Measurements from ENCODE around the gene PHKB. TPM values are rescaled to one million over a fixed set of nuclear protein-coding genes. Genes with fewer than 3 reads are reported as not detected.
"Not testable (repeated sequence)": the region's sequence is repeated elsewhere in the genome, so short reads cannot be mapped to it uniquely, and the experiment has no call there.

Gene PHKB
- total and polyA plus RNA-seq, 2 donors (not counting 3 experiments of a cell fraction or from before 2014, with no cell fraction given) = 30.1 to 61.0 TPM

DNA sequence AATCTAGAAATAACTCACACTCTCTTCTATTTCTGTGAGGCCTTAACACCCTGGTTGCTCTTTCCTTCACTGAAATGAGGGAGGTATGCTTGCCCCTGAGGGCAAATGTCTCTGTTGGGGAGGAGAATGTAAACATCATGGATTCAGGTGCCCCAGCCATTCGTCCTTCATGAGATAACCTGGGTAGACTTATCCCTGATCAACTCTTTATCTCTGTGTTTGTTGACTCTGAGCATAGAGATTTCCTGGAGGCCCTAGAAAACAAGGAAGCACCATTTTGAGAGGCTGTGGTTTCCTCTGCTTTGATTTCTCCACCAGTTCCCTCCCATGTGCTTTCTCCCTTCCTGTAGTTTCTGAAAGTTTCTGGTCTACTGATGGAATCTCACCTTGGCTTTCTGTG, 77.3 kb downstream of the PHKB start:
- H3K9me3 ChIP-seq (replicated peaks; ENCODE audit: control insufficient read depth, insufficient read depth, low read length) = no peaks in the 10 kb centered on the region
- TF ChIP-seq FOS (IDR thresholded peaks at IDR 0.05; ENCODE audit: borderline replicate concordance, insufficient read depth, low read length) (no peak), JUN (IDR thresholded peaks at IDR 0.05; ENCODE audit: borderline replicate concordance, insufficient read depth, insufficient read length, low read depth) (no peak), MYC (IDR thresholded peaks at IDR 0.05; ENCODE audit: low read depth, low read length) (no peak), GATA2 (IDR thresholded peaks at IDR 0.05; ENCODE audit: insufficient read depth, insufficient read length, low read depth, low read length) (no peak), EZH2 (IDR thresholded peaks at IDR 0.05; ENCODE audit: borderline replicate concordance, low read depth, low read length, severe bottlenecking) (no peak), POLR2AphosphoS5 (IDR thresholded peaks at IDR 0.05; ENCODE audit: insufficient read depth, low read depth, low read length) (no peak), POLR2A (IDR thresholded peaks at IDR 0.05; ENCODE audit: low read depth, low read length) (no peak)
- TF ChIP-seq, protein P1, sequence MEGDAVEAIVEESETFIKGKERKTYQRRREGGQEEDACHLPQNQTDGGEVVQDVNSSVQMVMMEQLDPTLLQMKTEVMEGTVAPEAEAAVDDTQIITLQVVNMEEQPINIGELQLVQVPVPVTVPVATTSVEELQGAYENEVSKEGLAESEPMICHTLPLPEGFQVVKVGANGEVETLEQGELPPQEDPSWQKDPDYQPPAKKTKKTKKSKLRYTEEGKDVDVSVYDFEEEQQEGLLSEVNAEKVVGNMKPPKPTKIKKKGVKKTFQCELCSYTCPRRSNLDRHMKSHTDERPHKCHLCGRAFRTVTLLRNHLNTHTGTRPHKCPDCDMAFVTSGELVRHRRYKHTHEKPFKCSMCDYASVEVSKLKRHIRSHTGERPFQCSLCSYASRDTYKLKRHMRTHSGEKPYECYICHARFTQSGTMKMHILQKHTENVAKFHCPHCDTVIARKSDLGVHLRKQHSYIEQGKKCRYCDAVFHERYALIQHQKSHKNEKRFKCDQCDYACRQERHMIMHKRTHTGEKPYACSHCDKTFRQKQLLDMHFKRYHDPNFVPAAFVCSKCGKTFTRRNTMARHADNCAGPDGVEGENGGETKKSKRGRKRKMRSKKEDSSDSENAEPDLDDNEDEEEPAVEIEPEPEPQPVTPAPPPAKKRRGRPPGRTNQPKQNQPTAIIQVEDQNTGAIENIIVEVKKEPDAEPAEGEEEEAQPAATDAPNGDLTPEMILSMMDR (IDR thresholded peaks at IDR 0.05; ENCODE audit: extremely low read depth in 1 of 2, insufficient read depth in 1 of 2, low read depth in 1 of 2, low read length in 2 of 2) = no peak
- TF ChIP-seq, protein P2, sequence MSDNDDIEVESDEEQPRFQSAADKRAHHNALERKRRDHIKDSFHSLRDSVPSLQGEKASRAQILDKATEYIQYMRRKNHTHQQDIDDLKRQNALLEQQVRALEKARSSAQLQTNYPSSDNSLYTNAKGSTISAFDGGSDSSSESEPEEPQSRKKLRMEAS (IDR thresholded peaks at IDR 0.05; ENCODE audit: insufficient read depth, insufficient read length) = no peak
- POLR2A ChIA-PET = no interaction called here
- no peak overlapping the region for H2AFZ ChIP-seq (ENCODE audit: low read depth, low read length)
- no peaks in the 10 kb centered on the region for H3K27me3 ChIP-seq (ENCODE audit: control insufficient read depth in 2 of 2, insufficient read depth in 2 of 2, low read length in 2 of 2)
- dilution Hi-C loops (cut with MboI; ENCODE audit: extremely low pct_ligation_motif_present, low sequenced_read_pairs) = no loop called here
- no peak overlapping the region for H3K4me3 ChIP-seq (replicated peaks in 1 of 3; ENCODE audit: insufficient read depth in 1 of 3, low read depth in 1 of 3, low read length in 3 of 3)
- no peak overlapping the region for H3K9ac ChIP-seq (replicated peaks; ENCODE audit: extremely low read depth, insufficient read depth, low read length)
- no peak overlapping the region for H3K4me2 ChIP-seq (ENCODE audit: insufficient read depth, low read length)
- no peaks in the 10 kb centered on the region for H3K9me1 ChIP-seq (replicated peaks; ENCODE audit: control insufficient read depth, extremely low read depth, insufficient read depth, low read length)
- FAIRE-seq (no peak), DNase-seq (ENCODE audit: low read depth, low spot score) (no peak)
- CTCF ChIA-PET = no interaction called here
- H3K36me3 ChIP-seq (ENCODE audit: control insufficient read depth in 2 of 2, extremely low read depth in 1 of 2, insufficient read depth in 2 of 2, low read length in 2 of 2) = peaks cover 0 to 2% of the 10 kb centered on the region in 2 experiments
- BruUV-seq (replicated peaks) = no TSS peak
- no peak overlapping the region for H3K27ac ChIP-seq (ENCODE audit: insufficient read depth, low read depth, low read length)
- no peaks in the 10 kb centered on the region for H3K4me1 ChIP-seq (ENCODE audit: control insufficient read depth, extremely low read depth, insufficient read depth, low read length)
- H4K20me1 ChIP-seq (replicated peaks; ENCODE audit: control insufficient read depth, extremely low read depth, insufficient read depth, low read length) = no peaks in the 10 kb centered on the region
- no peaks in the 10 kb centered on the region for H3K79me2 ChIP-seq (ENCODE audit: control insufficient read depth, insufficient read depth, low read length)
- intact Hi-C loops (cut with micrococcal nuclease) = no loop called here

DNA sequence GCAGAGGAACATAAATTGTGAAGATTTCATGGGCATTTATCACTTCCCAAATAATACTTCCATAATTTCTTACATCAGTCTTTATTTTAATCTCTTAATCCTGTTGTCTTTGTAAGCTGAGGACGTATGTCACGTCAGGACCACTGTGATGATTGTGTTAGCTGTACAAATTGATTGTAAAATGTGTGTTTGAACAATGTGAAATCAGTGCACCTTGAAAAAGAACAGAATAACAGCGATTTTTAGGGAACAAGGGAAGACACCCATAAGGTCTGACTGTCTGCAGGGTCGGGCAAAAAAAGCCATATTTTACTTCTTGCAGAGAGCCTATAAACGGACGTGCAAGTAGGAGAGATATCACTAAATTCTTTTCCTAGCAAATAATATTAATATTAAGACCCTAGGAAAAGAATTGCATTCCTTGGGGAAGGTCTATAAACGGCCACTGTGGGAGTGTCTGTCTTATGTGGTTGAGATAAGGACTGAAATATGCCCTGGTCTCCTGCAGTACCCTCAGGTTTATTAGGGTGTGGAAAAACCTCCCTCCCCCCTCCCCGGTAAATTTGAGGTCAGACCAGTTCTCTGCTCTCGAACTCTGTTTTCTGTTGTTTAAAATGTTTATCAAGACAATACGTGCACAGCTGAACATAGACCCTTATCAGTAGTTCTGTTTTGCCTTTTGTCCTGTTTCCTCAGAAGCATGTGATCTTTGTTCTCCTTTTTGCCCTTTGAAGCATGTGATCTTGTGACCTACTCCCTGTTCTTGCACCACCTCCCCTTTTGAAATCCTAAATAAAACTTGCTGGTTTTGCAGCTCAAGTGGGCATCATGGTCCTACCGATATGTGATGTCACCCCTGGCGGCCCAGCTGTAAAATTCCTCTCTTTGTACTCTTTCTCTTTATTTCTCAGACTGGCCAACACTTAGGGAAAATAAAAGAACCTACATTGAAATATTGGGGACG, 78.9 kb downstream of the PHKB start:
- H3K79me2 ChIP-seq (ENCODE audit: control insufficient read depth, insufficient read depth, low read length); H3K36me3 ChIP-seq (ENCODE audit: control insufficient read depth in 2 of 2, extremely low read depth in 1 of 2, insufficient read depth in 2 of 2, low read length in 2 of 2); FAIRE-seq; BruUV-seq (replicated peaks); H4K20me1 ChIP-seq (replicated peaks; ENCODE audit: control insufficient read depth, extremely low read depth, insufficient read depth, low read length); H3K9ac ChIP-seq (replicated peaks; ENCODE audit: extremely low read depth, insufficient read depth, low read length); H3K4me3 ChIP-seq (replicated peaks in 1 of 3; ENCODE audit: insufficient read depth in 1 of 3, low read depth in 1 of 3, low read length in 3 of 3); CTCF ChIA-PET; DNase-seq (ENCODE audit: low read depth, low spot score); POLR2A ChIA-PET; dilution Hi-C loops (cut with MboI; ENCODE audit: extremely low pct_ligation_motif_present, low sequenced_read_pairs); H3K27me3 ChIP-seq (ENCODE audit: control insufficient read depth in 2 of 2, insufficient read depth in 2 of 2, low read length in 2 of 2); H3K4me1 ChIP-seq (ENCODE audit: control insufficient read depth, extremely low read depth, insufficient read depth, low read length); H3K9me3 ChIP-seq (replicated peaks; ENCODE audit: control insufficient read depth, insufficient read depth, low read length); H3K4me2 ChIP-seq (ENCODE audit: insufficient read depth, low read length); H2AFZ ChIP-seq (ENCODE audit: low read depth, low read length); H3K27ac ChIP-seq (ENCODE audit: insufficient read depth, low read depth, low read length); intact Hi-C loops (cut with micrococcal nuclease); H3K9me1 ChIP-seq (replicated peaks; ENCODE audit: control insufficient read depth, extremely low read depth, insufficient read depth, low read length): not testable (repeated sequence)

Measured in endothelial cell of umbilical vein (primary cell).